HepG2 (cell line): ENCODE results near the gene TRIM66. TPM values are rescaled to one million over a fixed set of nuclear protein-coding genes. Genes with fewer than 3 reads are reported as not detected.

Experiments
- BCL6 ChIP-seq: IDR thresholded peaks from 2 replicates; pipeline ENCODE4 v1.6.1; 2016; ENCODE audit warnings: missing genetic modification reagents, missing compliant biosample characterization
- BHLHE40 ChIP-seq: IDR thresholded peaks from 2 replicates; pipeline ENCODE4 v1.6.1; 2011; ENCODE audit warnings: low read length, improper control_type of control experiment
- HNF4A ChIP-seq: sonication (generic); formaldehyde crosslinking; IDR thresholded peaks from 2 replicates; pipeline ENCODE4 v1.4.0; 2020; ENCODE audit warnings: missing genetic modification reagents
- SIX1 ChIP-seq: sonication (generic); formaldehyde crosslinking; IDR thresholded peaks from 2 replicates; pipeline ENCODE4 v1.4.0; 2020; ENCODE audit warnings: missing genetic modification reagents, borderline replicate concordance
- ZFP36L1 ChIP-seq: sonication (generic); formaldehyde crosslinking; IDR thresholded peaks from 2 replicates; pipeline ENCODE4 v1.8.0; 2022; ENCODE audit warnings: mild to moderate bottlenecking, missing genetic modification reagents, moderate library complexity
- ZNF468 ChIP-seq: sonication (generic); formaldehyde crosslinking; IDR thresholded peaks from 2 replicates; pipeline ENCODE4 v1.8.0; 2022; ENCODE audit warnings: mild to moderate bottlenecking, moderate library complexity, missing genetic modification reagents
- ZNF484 ChIP-seq: sonication (generic); formaldehyde crosslinking; IDR thresholded peaks from 2 replicates; pipeline ENCODE4 v1.5.1; 2020; ENCODE audit warnings: mild to moderate bottlenecking, low read depth, missing genetic modification reagents, borderline replicate concordance
- ZNF569 ChIP-seq: sonication (generic); formaldehyde crosslinking; IDR thresholded peaks from 2 replicates; pipeline ENCODE4 v1.5.0; 2020; ENCODE audit warnings: mild to moderate bottlenecking, missing genetic modification reagents, moderate library complexity, borderline replicate concordance
- ZNF841 ChIP-seq: sonication (generic); formaldehyde crosslinking; IDR thresholded peaks from 2 replicates; pipeline ENCODE4 v1.8.1; 2023; ENCODE audit warnings: missing genetic modification reagents, borderline replicate concordance
- polyA plus RNA-seq, 8 experiments: library from polyadenylated mRNA; depleted of rRNA in 3 of 8; stranded (reverse) in 7 of 8; unstranded in 1 of 8; fragments of >200 nt; fragmentation: Illumina TruSeq in 4 of 8; extraction: Trizol in 4 of 8; gene quantifications; 2 replicates each; pipeline versions ENCODE4 v1.2.1 to v1.2.3, GENCODE V29; 2011 to 2016; ENCODE audit warnings: low read depth in 4 of 8, missing spikeins in 1 of 8, mixed read lengths in 1 of 8; ENCODE audit not compliant: insufficient read depth in 1 of 8
- total RNA-seq, 5 experiments: library from RNA; depleted of rRNA; stranded (reverse); fragments of >200 nt; fragmentation: Illumina TruSeq; extraction: Trizol; gene quantifications; 2 replicates each; pipeline ENCODE4 v1.2.3, GENCODE V29; 2016; ENCODE audit warnings: low read depth in 1 of 5
- TF ChIP-seq, protein P1 (sequence below): sonication (generic); formaldehyde crosslinking; IDR thresholded peaks from 2 replicates; pipeline ENCODE4 v1.4.0; 2020; ENCODE audit warnings: missing genetic modification reagents, borderline replicate concordance
- TF ChIP-seq, protein P2 (sequence below): sonication (generic); formaldehyde crosslinking; IDR thresholded peaks from 2 replicates; pipeline ENCODE4 v1.5.0; 2020; ENCODE audit warnings: missing genetic modification reagents, mild to moderate bottlenecking, borderline replicate concordance
- TF ChIP-seq, protein P3 (sequence below): sonication (generic); formaldehyde crosslinking; IDR thresholded peaks from 2 replicates; pipeline ENCODE4 v1.5.1; 2020; ENCODE audit warnings: missing genetic modification reagents, mild to moderate bottlenecking, borderline replicate concordance
- TF ChIP-seq, protein P4 (sequence below): sonication (generic); formaldehyde crosslinking; IDR thresholded peaks from 2 replicates; pipeline ENCODE4 v1.4.0; 2020; ENCODE audit warnings: mild to moderate bottlenecking, missing genetic modification reagents
- TF ChIP-seq, protein P5 (sequence below): sonication (generic); formaldehyde crosslinking; IDR thresholded peaks from 2 replicates; pipeline ENCODE4 v1.4.0; 2020; ENCODE audit warnings: missing genetic modification reagents, borderline replicate concordance

Gene TRIM66
- total and polyA plus RNA-seq, 2 of the 13 experiments (the other 11 are each of a cell fraction or from before 2014, with no cell fraction given), result 4.9 to 6.1 TPM

DNA sequence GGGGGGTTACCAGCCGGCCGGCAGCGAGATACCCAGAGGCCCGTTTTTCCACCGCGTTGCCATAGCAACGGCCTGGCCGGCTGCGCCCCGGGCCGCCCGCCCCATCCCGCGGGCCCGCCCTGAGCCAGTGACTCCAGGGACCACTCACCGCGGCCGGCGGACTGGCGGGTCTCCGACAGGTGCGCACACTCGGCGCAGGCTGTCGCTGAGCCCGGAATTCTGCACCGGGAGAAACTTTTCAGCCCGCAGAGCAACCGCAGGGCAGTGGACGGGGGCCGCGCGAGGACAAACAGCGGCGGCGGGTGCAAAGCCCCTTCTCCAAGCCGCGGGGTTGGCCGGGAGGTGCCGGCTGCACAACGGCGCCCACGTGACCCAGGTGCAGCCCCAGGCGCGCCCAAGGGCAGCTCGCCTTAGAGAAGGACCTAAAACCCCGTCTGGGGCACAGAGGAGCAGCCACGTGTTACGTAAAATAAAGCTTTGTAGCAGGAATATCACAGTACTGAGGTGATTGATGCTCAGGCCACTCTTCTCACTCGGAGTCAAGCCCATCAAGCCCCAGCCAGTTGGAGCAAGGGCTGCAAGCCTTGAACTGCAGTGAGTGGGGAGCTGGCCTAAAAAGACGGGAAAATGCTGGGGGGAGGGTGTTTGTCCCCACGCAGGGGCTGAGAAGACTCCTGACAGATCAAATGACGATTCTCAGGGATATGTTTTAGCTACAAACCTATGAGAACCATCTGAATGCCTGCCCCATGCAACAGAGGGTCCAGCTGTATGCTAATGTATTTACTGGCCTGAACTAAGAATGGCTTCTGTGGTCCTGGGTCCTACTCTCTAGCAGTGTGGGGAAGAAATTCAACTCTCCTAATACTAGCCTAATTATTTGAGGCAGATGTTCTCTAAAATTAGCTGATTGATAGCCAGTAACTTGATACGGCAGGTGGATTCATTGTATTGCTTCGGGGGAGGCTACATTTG lies 88.2 kb downstream of the TRIM66 start, which contains the start of gene STK33 (continued):
- TF ChIP-seq, protein P1, sequence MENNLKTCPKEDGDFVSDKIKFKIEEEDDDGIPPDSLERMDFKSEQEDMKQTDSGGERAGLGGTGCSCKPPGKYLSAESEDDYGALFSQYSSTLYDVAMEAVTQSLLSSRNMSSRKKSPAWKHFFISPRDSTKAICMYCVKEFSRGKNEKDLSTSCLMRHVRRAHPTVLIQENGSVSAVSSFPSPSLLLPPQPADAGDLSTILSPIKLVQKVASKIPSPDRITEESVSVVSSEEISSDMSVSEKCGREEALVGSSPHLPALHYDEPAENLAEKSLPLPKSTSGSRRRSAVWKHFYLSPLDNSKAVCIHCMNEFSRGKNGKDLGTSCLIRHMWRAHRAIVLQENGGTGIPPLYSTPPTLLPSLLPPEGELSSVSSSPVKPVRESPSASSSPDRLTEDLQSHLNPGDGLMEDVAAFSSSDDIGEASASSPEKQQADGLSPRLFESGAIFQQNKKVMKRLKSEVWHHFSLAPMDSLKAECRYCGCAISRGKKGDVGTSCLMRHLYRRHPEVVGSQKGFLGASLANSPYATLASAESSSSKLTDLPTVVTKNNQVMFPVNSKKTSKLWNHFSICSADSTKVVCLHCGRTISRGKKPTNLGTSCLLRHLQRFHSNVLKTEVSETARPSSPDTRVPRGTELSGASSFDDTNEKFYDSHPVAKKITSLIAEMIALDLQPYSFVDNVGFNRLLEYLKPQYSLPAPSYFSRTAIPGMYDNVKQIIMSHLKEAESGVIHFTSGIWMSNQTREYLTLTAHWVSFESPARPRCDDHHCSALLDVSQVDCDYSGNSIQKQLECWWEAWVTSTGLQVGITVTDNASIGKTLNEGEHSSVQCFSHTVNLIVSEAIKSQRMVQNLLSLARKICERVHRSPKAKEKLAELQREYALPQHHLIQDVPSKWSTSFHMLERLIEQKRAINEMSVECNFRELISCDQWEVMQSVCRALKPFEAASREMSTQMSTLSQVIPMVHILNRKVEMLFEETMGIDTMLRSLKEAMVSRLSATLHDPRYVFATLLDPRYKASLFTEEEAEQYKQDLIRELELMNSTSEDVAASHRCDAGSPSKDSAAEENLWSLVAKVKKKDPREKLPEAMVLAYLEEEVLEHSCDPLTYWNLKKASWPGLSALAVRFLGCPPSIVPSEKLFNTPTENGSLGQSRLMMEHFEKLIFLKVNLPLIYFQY (CRISPR knock-in tag), result no peak
- no peak for TF ChIP-seq ZNF468 (CRISPR knock-in tag)
- TF ChIP-seq, protein P2, sequence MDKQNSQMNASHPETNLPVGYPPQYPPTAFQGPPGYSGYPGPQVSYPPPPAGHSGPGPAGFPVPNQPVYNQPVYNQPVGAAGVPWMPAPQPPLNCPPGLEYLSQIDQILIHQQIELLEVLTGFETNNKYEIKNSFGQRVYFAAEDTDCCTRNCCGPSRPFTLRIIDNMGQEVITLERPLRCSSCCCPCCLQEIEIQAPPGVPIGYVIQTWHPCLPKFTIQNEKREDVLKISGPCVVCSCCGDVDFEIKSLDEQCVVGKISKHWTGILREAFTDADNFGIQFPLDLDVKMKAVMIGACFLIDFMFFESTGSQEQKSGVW (CRISPR knock-in tag), result no peak
- no peak for TF ChIP-seq ZFP36L1
- 0 out of 2 replicates have a peak, but pooled peaks have one; percentile 15 for TF ChIP-seq BCL6 (CRISPR knock-in tag)
- TF ChIP-seq, protein P3, sequence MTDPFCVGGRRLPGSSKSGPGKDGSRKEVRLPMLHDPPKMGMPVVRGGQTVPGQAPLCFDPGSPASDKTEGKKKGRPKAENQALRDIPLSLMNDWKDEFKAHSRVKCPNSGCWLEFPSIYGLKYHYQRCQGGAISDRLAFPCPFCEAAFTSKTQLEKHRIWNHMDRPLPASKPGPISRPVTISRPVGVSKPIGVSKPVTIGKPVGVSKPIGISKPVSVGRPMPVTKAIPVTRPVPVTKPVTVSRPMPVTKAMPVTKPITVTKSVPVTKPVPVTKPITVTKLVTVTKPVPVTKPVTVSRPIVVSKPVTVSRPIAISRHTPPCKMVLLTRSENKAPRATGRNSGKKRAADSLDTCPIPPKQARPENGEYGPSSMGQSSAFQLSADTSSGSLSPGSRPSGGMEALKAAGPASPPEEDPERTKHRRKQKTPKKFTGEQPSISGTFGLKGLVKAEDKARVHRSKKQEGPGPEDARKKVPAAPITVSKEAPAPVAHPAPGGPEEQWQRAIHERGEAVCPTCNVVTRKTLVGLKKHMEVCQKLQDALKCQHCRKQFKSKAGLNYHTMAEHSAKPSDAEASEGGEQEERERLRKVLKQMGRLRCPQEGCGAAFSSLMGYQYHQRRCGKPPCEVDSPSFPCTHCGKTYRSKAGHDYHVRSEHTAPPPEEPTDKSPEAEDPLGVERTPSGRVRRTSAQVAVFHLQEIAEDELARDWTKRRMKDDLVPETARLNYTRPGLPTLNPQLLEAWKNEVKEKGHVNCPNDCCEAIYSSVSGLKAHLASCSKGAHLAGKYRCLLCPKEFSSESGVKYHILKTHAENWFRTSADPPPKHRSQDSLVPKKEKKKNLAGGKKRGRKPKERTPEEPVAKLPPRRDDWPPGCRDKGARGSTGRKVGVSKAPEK (CRISPR knock-in tag), result no peak
- TF ChIP-seq ZNF484 (CRISPR knock-in tag), result no peak
- TF ChIP-seq, protein P4, sequence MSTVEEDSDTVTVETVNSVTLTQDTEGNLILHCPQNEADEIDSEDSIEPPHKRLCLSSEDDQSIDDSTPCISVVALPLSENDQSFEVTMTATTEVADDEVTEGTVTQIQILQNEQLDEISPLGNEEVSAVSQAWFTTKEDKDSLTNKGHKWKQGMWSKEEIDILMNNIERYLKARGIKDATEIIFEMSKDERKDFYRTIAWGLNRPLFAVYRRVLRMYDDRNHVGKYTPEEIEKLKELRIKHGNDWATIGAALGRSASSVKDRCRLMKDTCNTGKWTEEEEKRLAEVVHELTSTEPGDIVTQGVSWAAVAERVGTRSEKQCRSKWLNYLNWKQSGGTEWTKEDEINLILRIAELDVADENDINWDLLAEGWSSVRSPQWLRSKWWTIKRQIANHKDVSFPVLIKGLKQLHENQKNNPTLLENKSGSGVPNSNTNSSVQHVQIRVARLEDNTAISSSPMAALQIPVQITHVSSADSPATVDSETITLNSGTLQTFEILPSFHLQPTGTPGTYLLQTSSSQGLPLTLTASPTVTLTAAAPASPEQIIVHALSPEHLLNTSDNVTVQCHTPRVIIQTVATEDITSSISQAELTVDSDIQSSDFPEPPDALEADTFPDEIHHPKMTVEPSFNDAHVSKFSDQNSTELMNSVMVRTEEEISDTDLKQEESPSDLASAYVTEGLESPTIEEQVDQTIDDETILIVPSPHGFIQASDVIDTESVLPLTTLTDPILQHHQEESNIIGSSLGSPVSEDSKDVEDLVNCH (CRISPR knock-in tag), result no peak
- no peak for TF ChIP-seq ZNF841
- TF ChIP-seq ZNF569 (CRISPR knock-in tag), result no peak
- 0 out of 2 replicates have a peak, but pooled peaks have one; percentile 25 for TF ChIP-seq BHLHE40
- TF ChIP-seq SIX1 (CRISPR knock-in tag), result no peak
- TF ChIP-seq HNF4A, result peak; percentile 13; the same call in 1 of the 2 replicates
- TF ChIP-seq, protein P5, sequence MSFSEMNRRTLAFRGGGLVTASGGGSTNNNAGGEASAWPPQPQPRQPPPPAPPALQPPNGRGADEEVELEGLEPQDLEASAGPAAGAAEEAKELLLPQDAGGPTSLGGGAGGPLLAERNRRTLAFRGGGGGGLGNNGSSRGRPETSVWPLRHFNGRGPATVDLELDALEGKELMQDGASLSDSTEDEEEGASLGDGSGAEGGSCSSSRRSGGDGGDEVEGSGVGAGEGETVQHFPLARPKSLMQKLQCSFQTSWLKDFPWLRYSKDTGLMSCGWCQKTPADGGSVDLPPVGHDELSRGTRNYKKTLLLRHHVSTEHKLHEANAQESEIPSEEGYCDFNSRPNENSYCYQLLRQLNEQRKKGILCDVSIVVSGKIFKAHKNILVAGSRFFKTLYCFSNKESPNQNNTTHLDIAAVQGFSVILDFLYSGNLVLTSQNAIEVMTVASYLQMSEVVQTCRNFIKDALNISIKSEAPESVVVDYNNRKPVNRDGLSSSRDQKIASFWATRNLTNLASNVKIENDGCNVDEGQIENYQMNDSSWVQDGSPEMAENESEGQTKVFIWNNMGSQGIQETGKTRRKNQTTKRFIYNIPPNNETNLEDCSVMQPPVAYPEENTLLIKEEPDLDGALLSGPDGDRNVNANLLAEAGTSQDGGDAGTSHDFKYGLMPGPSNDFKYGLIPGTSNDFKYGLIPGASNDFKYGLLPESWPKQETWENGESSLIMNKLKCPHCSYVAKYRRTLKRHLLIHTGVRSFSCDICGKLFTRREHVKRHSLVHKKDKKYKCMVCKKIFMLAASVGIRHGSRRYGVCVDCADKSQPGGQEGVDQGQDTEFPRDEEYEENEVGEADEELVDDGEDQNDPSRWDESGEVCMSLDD, result no peak
